ENCODE data around the gene NAA40.
"Not testable (repeated sequence)": the region's sequence is repeated elsewhere in the genome, so short reads cannot be mapped to it uniquely, and the experiment has no call there.

Gene NAA40

DNA sequence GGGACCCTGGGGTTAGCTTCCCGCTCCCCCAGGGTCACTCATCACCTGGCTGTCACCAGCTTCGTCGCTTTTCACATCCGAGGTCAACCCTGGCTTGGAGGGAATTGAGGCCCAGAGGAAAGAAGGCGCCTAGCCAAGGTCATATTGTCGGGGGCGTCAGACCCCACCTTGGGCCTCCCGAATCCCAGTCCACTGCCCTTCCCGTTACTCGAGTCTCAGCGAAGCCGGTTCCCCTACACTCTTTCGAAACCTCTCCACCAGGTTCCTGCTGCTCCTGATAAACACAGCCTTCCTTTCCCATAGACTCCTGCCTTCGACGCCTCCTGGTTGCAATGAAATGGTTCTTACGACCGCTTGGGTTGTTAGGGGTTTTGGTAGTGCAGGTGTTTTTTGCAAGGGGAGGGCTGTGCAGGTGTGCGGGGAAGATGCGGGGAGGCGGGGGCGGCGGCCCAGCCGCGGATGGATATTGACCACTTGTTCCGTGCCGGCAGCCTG is 642 bp downstream of the NAA40 start:
- DNase-seq (ENCODE audit: low read depth) = no peak

DNA sequence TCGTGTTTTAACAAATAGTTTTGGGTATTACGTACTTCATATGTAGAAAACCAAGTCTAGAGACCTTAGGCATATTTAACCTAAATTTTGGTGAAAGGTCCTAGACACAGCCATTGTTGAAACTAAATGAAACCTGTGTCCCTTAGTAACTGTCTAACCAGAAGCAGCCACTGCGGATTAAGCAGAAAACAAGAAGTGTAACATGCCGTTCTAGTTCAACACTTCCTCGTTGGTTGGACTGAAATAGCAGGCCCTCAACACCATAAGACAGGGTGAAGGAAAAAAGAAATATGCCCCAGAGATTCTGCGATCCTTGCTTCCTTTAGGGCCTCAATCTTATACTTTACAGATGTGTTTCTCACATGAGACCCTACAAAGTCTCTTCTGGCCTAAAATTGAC is 2.0 kb downstream of the NAA40 start:
- DNase-seq (ENCODE audit: low read depth) = no peak

GRCh38 chr11:63941901-63942300 is 3.1 kb downstream of the NAA40 start:
- no peak for DNase-seq (ENCODE audit: low read depth)

- DNase-seq (ENCODE audit: low read depth) = no peak
These were observed 4.0 kb downstream of the NAA40 start for GRCh38 chr11:63942803-63943202.

DNA sequence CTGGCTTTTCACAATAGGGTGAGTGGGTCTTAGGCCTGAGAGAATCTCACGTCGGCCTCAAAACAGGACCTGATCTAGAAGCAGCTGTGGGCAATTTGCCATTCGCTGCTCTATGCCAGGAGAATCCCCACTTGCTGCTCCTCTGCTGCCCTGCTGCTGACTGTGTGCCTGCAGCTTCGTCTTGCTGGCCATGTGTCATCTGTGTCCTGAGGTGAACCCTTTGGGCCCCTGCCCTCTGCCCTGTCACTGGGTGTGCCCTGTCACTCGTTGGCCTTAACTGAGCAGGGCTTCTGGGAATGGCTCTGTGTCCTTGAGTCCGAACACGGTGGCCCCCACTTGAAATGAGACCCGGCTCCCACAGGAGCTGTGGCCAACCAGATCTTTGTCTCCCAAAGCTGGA is 6.2 kb downstream of the NAA40 start:
- no peak for DNase-seq (ENCODE audit: low read depth)

DNA sequence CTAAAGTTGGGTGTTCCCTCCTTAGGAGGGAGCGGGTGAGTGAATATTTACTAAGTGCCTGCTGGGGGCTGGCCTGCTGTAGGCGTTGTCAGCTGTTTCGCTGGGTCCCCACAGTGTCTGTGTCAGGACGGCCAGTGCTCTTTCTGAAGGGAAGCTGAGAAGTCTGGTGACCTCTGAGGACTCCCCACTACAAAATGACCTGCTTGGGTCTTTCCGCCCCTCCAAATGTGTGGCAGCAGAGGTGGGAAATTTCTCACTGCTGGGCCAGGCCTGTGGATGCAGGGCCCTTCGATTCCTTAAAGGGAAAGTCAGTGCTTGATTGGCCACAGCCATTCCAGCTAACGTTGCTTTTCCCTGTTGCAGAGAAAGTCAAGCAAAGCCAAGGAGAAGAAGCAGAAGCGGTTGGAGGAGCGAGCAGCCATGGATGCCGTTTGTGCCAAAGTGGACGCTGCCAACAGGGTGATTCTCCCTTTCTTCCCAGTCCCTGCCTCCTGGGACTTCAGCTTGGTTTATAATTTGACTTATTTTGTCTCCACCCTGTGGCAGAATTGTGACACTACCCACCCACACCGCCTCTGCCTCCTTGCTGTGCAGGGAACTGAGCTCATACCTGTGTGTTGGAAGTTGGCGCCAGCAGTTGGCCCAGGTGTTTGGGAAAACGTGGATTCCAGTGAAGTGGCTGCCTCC is 6.8 kb downstream of the NAA40 start:
- peak; percentile 19 for DNase-seq (ENCODE audit: low read depth)

DNA sequence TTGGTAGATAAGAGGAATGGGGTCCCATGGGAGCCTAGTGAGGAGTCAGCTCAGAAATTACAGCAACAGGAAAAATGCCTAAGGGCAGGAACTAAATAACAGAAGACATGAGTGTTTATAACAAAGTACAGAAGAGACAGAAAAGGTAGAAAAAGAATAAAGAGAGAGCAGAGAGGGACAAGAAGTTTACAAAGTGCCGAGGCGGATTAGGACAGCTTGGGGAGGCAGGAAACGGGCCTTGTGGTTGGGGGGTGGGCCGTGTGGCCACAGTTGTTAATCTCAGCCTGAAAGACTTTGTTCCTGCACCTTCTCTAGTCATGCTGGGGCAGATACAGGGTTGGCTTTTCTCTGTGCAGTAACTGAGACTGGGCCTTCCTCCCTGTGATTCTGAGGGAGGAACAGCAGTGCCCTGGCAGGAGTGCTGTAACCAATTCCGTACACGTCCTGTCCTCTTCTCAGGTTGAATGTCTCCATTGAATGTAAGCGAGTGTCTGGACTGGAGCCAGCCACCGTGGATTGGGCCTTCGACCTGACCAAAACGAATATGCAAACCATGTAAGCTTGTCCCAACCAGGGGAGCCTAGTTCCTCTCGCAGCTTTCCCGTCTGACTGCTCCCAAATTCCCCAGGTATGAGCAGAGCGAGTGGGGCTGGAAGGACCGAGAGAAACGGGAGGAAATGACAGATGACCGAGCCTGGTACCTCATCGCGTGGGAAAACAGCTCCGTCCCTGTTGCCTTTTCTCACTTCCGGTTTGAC is 13.2 kb downstream of the NAA40 start:
- no peak for DNase-seq (ENCODE audit: low read depth)

DNA sequence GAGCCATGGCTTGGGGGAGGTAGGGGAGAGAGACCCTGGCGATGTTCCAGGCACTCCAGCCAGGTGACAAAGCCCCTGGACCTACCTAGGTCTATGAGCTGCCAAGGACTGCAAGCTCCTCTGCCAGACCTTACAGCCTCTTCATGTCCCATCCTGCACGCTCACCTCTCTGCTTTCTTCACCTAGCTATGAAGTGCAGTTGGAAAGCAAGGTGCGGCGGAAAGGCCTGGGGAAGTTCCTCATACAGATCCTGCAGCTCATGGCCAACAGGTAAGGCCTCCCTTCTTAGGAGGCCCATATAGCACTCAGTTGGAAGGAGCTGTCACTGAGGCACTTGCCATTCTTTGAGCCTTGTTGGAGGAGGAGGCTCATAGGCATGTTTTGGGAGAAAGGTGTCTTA is 13.8 kb downstream of the NAA40 start:
- DNase-seq (ENCODE audit: low read depth) = no peak

GRCh38 chr11:63958008-63958407 is 19.2 kb downstream of the NAA40 start:
- no peak for DNase-seq (ENCODE audit: low read depth)

GRCh38 chr11:63961608-63962412 is 23.0 kb downstream of the NAA40 start:
- DNase-seq (ENCODE audit: low read depth) = no peak

- not testable (repeated sequence) for DNase-seq (ENCODE audit: low read depth)
These were observed 25.1 kb downstream of the NAA40 start for GRCh38 chr11:63963895-63964294.

- no peak for DNase-seq (ENCODE audit: low read depth)
These were observed 27.6 kb downstream of the NAA40 start for GRCh38 chr11:63966444-63966843.

- no peak for DNase-seq (ENCODE audit: low read depth)
These were observed 30.7 kb downstream of the NAA40 start for GRCh38 chr11:63969461-63969860.

DNA sequence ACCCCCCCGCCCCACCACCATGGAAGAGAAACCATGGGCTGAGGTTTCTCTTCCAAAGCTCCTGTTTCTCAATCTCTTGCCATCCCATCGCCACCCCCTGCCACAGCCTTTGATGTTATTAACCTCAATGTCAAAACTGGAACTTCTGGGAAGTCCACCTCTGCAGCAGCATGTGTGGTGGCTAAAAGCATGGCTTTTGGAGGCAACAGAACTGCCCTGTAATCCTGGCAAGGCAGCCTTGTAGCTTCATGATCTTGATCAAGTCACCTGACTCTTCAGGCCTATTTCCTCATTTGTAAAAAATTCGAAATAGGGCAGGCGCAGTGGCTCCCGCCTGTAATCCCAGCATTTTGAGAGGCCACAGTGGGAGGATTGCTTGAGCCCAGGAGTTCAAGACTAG is 32.1 kb downstream of the NAA40 start:
- no peak for DNase-seq (ENCODE audit: low read depth)

DNA sequence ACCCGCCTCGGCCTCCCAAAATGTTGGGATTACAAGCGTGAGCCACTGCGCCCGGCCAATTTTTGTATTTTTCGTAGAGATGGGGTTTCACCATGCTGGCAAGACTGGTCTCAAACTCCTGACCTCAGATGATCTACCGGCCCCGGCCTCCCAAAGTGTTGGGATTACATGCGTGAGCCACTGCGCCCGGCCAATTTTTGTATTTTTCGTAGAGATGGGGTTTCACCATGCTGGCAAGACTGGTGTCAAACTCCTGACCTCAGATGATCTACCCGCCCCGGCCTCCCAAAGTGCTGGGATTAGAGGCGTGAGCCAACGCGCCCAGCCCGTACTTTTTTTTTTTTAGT is 35.1 kb downstream of the NAA40 start:
- not testable (repeated sequence) for DNase-seq (ENCODE audit: low read depth)

DNA sequence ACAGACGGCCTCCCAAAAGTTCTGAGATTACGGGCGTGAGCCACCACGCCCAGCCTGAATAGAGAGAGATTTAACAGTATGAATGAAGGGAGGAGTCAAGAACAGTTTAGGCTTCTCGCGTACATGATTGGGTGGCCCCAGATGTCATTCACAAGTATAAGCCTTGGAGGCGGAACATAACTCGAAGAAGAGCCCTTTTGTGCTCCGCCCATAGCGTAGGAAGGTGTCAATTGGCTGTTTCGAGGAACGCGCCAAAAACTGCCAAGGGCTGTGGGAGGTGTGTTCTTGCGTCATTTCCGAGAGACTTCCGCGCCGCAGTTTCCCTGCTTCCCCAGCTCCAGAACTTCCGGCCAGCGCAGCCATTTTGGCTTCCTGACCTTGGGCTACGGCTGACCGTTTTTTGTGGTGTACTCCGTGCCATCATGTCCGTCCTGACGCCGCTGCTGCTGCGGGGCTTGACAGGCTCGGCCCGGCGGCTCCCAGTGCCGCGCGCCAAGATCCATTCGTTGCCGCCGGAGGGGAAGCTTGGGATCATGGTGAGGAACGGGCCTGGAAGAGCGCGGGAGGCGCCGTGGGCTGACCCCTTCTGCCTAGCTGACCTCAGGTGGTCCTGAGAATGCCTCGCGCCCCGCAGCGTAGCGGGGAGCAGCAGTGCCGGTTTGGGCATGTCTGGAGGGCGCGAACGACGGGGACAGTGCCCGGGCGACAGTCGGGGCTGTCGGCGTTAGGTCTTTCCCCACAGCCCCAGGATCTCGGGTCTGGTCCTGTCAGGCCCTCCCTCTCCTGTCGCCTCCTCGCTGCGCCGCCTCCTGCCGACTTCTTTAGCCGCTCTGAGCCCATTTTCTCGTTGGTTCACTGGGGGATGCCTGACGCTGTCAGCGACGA is 35.7 kb downstream of the NAA40 start, which contains the start of gene COX8A:
COX8A (plus strand) TSS at position 362 of the 885 bp plus-strand sequence; CDS start at position 423, 61 bp downstream.
- peak; percentile 88 for DNase-seq (ENCODE audit: low read depth)

DNA sequence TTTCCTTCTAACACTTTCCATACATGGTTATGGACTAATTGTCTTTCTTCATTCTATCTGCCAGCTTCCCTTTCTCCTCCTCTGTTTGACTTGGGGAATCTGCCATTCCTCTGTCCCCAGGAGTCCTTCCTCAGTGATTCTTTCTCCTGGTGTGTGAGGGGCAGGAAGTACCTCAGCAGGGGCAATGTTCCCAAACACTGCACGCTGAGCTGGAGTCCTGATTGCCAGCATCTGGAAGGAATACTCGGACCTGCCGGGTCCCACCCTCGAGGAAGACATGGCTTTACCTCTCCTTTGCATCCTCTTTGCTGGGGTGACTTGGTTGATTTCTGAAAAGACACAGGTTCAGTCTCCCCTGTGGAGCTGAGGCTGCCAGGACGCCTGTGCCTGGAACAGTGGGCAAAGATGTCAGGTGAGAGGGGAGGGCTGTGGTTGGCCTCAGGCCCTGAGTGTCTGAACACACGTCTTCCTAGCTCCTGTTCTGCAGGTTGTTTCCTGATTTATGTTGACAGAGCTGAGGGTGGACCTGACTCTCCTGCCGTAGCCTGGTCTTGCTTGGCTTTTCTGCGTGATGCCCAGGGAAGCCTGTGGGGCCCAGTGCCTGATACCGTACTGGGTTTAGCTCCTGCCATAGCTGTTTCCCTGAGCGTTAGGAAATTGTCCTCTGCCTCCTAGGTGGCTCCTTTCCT is 39.9 kb downstream of the NAA40 start:
- DNase-seq (ENCODE audit: low read depth) = no peak

DNA sequence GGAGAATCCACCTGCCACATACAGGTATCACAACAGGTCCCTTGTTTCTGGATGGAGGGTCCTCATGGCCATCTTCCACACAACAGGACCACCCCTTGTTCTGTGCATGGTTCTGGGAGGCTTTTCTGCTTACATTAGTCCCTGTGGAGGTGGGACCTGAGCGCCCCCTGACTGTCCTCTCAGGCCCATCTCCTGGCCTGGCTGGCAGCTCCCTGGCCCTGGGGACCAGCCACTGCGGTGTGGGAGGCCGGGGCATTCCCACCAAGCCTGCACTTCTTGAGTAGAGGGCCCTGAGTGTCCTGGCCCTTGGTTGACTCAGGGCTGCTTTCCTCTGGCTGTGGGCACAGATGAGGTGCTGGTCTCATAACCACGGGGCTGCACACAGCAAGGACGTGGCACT is 40.6 kb downstream of the NAA40 start:
- DNase-seq (ENCODE audit: low read depth) = no peak

- peak; percentile 60 for DNase-seq (ENCODE audit: low read depth)
These were observed 47.0 kb downstream of the NAA40 start for GRCh38 chr11:63985812-63986155.

DNA sequence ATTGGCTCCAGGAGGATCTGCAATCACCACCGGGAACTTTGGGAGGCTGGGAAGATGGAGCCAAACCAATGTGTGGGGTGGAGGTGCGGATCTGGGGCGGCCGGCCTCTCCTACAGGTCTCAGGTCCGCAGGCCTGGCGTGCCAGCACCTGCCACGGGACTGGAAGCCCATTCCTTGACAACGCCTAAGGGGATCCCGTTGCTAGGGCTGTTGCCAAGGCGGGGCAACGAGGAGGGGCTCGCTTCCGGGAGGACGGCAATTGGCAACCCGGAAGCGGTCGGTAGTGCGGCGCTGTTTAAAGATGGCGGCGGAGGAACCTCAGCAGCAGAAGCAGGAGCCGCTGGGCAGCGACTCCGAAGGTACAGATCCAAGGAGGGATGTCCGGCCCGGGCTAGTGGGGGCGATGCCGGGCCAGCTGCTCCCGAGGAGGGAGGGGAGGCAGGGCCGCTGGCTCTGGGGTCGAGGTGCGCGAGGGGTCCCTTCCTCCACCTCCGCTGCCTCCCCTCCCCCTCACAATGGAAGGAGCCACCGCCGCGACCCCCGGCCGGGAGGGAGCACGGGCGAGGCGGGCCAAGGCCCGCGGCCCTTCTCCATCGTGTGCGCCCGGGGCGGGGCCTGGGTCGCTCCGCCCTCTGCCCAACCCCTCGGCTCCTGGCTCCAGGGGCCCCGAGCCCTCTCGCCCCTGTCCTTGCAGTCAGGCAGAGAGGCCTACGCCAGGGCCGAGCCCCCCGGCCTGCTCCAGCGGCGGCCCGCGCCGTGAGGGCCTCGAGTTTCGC is 47.5 kb downstream of the NAA40 start, which contains the start of gene OTUB1:
OTUB1 (plus strand) TSS at position 283 of the 776 bp plus-strand sequence; CDS start at position 302, 19 bp downstream.
- peak; percentile 77 for DNase-seq (ENCODE audit: low read depth)
